ENCODE data around the gene PRELP.

PRELP gene

DNA sequence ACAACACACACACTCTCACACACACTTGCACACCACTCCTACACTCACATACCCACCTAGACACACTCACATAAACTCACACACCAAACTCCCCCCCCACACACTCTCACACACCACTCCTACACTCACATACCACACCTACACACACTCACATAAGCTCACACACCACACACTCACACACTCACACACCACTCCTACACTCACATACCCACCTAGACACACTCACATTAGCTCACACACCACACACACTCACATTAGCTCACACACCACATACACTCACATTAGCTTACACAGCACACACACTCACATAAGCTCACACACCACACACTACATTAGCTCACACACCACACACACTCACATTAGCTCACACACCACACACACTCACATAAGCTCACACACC is 51.4 kb downstream of the PRELP start:
- no peak for DNase-seq

- DNase-seq, result no peak
These were observed 52.5 kb downstream of the PRELP start for GRCh38 chr1:203528063-203528462.

GRCh38 chr1:203528976-203529835 is 53.6 kb downstream of the PRELP start:
- no peak for DNase-seq

- no peak for DNase-seq
These were observed 55.5 kb downstream of the PRELP start for GRCh38 chr1:203531063-203531462.

- DNase-seq, result no peak
These were observed 58.4 kb downstream of the PRELP start for GRCh38 chr1:203534012-203534411.

DNA sequence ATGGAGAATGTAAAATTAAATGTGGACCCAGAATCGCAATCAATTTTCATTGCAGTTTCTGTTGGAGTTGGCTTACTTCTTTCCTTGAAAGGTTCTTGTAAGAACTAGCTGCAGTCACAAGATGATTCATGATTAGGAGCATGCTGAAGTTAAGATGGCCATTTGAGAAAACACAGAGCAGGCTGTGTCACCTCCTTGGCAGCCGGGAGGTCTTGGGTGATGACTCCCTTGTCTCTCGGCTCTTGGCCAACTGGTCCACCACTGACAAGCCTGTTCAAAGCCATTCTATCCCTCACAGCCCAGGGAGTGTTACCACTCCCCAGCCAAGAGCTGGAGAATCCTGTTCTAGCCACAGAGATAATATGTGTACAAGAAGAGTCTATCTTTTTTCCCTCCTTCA is 58.9 kb downstream of the PRELP start:
- no peak for DNase-seq

DNA sequence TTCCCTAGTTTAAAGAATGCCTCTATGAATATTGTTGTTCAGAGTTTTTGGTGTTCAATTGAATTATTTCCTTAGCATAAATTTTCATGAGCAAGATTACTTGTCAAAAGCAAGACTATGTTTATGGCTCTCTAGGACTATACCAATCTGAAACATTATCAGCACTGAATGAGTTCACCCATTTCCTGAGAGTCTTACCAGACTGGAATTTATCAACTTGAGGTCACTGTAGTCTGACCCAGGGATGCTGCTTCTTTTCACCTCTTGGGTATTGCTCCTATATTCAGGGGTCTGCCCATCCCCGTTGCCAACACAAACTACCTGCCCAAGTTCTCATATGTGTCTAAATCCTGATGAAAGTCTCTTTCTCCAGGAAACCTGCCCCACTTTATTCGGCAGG is 61.0 kb downstream of the PRELP start:
- DNase-seq, result no peak

DNA sequence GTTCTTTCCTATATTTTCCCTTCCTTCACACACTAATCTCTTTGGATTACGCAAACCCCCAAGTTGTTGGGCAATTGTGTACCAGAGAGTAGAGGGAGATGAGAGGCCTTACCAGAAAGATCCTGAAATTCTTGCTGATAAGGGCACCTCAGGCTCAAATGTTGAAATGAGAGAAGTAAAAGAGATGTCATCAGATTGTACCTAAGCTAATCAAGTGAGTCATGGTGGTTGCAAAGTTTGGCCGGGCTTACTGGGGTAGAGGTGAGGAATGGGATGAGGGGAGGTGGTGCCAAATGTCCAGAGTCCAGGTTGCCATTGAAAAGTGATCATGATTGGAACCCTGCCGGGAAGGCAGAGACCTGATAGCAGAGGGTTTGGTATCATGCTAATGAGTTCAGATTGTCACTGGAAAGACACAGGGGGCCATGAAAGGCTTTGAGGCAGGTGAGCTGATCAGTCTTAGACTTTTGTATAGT is 61.4 kb downstream of the PRELP start:
- no peak for DNase-seq

DNA sequence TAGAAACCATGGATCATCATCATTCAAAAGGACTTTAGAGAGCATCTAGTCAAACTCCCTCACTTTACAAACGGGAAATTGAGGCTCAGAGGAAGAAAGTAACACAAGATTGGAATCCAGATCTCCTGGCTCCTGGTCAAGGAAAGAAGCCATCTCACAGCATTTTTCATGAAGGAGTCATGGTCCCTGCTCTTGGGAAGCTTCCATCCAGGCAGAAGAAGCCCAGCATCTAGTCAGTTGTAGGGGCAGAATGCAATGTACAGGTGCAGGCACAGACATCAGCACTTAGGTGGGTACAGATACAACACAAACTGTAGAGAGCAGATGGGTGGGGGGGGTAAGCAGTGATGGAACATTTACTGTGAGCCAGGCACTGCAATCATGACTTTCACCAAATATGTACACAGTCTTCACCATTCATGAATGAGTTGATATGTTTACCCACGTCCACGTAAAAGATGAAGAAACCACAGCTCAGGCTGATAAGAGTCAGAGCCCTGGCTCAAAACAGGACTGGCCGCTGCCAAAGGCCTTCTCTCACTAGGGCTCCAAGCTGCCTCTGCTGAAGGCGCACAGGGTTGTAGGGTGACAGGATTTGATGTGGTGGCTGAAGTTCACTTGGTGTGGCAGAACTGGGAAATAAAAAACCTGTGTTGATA is 62.3 kb downstream of the PRELP start:
- no peak for DNase-seq

- no peak for DNase-seq
These were observed 63.1 kb downstream of the PRELP start for GRCh38 chr1:203538726-203539125.

GRCh38 chr1:203539831-203540546 is 64.4 kb downstream of the PRELP start:
- no peak for DNase-seq
